ENCODE data around the gene SYNGR3. TPM values are rescaled to one million over a fixed set of nuclear protein-coding genes. Genes with fewer than 3 reads are reported as not detected.

Gene SYNGR3
- total RNA-seq, 1 experiment from 2014 or later, result 2.5 TPM

DNA sequence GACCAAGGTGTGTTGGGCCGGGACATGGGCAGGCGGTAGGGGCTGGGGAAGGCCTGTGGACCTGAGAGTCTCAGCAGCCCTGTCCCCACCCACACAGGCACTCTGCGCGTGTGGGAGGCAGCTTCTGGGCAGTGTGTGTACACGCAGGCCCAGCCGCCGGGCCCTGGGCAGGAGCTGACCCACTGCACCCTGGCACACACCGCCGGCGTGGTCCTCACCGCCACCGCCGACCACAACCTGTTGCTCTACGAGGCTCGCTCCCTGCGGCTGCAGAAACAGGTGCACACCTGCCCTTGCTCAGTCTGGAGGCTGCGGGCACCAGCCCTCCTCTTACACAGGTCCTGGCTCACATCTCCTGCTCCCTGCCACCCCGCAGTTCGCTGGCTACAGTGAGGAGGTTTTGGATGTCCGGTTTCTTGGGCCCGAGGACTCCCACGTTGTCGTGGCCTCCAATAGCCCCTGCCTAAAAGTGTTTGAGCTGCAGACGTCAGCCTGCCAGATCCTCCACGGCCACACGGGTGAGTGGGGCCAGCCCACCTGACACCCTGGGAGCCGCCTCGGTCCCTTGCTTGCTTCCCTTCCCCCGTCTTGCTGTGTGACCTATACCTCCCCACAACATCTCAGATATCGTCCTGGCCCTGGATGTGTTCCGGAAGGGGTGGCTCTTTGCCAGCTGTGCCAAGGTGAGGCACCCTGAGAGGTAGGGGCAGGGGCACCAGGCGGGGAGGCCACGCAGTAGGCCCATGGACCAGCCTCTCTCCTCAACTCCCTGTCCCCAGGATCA is 14.1 kb upstream of the SYNGR3 start:
- DNase-seq (ENCODE audit: low read depth), result no peak

DNA sequence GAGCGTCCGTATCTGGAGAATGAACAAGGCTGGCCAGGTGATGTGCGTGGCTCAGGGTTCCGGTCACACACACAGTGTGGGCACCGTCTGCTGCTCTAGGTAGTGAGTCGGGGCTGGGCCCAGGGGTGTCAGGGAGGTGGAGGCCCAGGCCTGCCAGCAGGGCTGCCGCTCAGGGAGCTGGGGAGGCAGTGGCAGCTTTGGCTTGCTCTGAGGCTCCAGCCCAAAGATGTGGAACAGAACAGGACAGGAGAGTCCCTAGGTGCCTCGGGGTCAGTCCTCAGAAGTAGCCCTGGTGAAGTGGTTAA is 13.6 kb upstream of the SYNGR3 start:
- DNase-seq (ENCODE audit: low read depth), result no peak

DNA sequence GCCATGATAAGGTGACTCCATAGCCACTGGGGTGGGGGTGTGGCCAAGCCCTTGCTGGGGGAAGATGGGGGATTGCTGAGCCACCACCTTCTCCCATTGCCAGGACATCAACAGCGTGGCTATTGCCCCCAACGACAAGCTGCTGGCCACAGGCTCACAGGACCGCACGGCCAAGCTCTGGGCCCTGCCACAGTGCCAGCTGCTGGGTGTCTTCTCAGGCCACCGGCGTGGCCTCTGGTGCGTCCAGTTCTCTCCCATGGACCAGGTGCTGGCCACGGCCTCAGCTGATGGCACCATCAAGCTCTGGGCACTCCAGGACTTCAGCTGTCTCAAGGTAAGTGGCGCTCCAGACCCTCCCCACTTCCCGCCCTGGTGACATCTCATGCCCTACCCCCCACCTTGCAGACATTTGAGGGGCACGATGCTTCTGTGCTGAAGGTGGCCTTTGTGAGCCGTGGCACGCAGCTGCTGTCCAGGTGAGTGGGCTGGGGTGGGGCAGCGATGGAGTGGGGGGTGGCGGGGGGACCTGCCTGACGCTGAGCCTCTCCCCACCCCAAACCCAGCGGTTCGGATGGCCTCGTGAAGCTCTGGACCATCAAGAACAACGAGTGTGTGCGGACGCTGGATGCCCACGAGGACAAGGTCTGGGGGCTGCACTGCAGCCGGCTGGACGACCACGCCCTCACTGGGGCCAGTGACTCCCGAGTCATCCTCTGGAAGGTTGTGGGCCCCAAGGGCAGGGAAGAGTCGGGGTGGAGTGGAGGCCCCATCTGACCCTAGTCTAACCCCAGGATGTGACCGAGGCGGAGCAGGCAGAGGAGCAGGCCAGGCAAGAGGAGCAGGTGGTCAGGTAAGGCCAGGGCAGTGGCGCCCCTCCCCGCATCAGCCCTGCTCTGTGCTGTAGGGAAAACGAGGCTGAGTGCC is 12.6 kb upstream of the SYNGR3 start:
- no peak for DNase-seq (ENCODE audit: low read depth)

- DNase-seq (ENCODE audit: low read depth), result no peak
These were observed 11.9 kb upstream of the SYNGR3 start for GRCh38 chr16:1977875-1978268.

DNA sequence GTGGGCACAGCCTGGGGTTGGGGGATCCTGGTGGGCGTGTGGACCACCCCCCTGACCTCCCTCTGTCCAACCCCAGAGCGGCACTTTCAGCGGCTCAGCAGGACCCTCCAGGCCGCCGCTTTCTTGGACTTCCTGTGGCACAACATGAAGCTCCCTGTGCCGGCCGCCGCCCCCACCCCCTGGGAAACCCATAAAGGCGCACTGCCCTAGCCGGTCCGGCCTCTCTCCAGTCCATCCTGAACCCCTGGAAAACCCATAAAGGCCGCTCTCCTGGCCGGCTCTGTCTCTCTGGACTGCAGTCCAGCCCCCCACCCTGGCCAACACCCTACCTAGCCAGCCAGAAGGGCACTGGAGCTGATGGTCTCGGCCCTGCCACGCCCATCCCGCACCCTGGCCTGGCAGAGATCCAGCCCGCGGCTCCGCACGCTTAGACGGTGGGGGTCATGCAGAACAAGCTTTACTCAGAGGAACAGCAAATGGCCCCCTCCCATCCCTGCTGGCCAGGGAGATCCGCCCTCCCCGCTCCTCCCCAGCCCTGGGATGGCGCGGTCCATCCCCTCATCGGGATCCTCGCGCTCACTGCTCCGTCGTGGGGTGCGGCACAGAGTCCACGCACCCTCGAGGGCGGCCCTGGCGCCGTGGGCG is 11.2 kb upstream of the SYNGR3 start:
- no peak for DNase-seq (ENCODE audit: low read depth)

DNA sequence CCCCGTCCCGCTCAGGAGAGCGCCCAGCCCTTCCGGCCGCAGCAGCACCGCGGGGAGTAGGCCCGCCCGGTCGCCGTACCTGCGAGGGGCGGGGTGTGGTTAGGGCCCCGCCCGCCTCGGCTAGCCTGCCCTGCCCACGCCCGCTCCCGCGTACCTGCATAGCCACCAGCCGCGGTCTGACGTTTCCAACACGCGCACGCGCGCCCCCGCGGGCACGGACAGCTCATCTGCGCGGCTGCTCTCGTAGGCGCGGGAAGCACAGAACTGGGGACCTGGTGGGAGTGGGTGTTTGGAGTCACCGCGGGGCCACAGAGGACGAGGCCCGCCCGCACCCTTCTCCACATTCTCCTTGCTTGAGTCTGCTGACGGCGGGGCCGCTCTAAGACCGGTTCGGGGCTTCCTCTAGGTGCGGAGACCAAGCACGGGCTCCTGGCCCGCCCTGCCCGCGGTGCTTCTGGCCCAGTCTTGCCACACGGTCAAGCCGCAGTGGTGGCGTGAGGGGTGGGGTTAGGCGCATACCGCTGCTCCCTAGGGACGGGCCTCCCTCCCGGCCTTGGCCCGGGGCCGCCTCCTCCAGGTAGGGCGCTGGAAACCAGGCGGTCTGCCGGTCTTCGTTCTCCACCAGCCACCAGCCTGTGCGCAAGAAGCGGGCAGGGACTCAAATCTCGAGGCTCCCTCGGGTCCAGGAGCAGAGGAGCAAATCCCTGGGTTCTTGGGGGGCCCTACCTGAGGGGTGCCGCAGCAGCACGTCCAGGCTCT is 10.3 kb upstream of the SYNGR3 start:
- no peak for DNase-seq (ENCODE audit: low read depth)

DNA sequence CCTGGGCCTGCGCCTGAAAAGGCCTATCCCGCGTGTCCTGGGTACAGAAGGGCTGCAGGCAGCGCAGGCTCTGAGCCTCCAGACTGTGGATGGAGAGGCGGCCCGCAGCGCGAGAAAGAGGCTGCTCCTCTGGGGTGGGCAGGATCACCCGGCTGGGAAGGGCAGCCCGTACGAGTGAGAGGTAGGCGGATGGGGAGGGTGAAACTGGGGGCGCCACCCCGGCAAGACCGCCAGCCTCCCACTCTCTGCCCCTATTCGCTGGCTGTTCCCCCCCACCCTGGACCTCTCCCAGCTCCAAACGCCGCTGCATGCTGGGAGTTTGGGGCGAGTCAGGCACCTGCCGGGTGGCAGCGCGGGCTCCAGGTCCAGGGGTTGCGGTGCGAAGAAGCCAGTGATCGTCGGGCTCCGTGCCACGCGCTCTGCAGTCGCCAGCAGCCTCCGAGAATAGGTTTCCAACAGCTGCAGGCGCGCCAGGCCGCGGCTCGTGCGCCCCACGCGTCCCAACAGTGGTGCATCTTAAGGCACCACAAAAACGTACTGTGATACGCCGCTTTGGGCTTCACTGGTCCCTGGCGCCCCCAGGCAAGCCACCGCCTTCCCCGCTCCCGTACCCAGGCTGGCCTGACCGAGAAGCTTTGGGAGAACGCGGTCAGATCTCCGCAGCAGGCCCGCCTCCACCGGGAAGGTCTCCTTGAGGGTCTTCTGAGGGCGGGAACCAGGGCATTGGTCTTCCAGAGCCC is 9.6 kb upstream of the SYNGR3 start:
- DNase-seq (ENCODE audit: low read depth), result no peak

GRCh38 chr16:1980770-1981087 is 9.0 kb upstream of the SYNGR3 start:
- no peak for DNase-seq (ENCODE audit: low read depth)

DNA sequence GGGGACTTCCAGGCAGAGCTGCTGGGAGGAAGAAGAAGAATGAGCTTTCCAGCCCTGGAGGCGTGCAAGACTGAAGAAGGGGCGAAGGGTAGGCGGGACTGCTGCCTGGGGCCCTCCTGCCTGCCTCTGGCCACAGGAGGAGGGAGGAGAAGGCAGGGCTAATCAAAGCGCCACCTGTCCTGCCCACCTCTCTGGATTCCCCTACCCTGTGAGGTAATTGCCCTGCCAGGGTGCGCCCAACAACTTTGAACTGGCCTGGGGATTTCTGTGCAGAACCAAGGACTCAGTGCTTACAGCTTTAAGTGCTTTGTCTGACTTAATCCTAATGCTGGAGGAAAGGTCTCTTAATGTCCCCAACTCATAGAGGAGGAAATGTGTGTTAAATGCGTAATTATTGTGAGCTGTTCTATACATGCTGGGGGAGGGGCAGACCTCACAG is 8.4 kb upstream of the SYNGR3 start, which contains the start of gene NOXO1:
Gene NOXO1 (minus strand): TSS at position 72 of the 439 bp plus-strand sequence. CDS start 290 bp downstream, outside the sequence.
- DNase-seq (ENCODE audit: low read depth), result no peak

DNA sequence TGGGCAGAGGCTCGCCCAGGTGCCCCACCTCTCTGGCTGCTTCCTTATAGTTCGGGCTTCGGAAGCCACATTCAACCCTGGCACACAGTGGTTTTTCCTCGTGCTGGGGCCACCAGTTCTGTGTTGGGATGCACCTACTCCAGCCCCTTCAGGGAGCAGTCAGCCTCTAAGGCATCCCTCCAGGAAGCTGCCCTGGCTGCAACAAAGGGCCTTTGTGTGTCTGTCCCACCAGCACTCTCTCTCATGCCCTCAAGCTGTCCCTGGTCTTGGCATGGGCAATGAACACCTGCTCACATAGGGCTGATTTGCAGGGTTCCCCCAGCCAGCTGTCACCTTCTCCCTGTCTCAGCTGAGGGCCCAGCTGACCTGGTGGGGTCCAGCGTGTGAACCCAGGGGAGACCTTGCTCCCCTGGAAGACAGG is 7.7 kb upstream of the SYNGR3 start:
- DNase-seq (ENCODE audit: low read depth), result peak; percentile 75

DNA sequence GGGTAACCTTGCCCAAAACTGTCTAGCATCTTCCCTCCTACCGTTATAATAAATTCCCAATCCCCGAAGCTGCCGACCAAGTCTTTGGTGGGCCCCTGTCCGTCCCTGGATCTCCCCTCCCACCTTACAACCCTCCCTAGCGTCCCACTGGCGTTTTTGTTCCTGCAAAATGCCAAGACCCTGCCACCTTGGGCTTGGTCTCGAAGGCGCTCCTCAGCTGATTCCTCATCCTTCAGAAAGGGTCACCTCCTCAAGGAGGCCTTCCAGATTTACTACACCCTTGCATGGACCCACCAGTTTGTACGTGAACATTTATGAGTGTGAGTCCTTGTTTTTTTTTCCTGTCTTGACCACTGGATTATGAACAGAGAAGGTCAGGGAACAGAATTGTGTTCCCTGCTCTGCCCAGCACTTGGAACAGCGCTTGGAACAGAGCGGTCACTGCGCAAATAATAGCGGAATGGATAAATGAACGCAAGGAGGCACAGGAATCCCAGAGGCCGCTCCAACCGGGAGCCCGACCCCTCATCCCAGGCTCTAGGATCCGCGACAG is 6.7 kb upstream of the SYNGR3 start:
- no peak for DNase-seq (ENCODE audit: low read depth)

DNA sequence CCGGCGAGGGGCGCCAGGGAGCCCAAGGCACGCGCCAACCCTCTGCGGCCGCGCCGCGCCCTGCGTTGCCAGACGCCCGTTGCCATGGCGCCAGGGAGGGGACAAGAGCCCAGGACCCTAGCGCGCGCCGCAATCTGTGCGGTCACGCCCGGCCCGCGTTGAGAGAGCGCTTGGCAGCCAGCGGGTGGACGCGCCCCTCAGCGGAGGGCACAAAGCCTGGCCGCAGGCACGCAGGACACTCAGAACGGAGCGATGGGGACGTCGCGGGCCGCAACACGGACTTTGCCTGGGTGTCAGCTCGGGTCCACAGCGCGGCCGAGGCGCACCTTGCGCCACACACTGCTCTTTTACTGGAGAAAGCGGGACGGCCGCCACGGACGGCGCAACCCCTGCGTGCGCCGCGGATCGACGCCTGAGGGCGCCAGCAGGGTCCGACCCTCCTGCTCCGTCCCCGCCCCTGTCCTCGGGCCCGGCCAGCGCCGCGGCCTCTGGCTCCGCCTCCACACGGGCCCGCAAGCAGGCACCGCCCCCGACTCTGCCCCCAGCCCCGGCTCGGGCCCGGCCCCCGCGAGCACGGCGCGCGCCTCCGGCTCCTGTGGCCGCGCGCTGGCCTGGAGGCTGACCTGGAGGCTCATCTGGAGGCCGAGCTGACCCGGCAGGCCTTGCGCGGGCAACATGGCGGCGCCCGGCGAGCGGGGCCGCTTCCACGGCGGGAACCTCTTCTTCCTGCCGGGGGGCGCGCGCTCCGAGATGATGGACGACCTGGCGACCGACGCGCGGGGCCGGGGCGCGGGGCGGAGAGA is 6.0 kb upstream of the SYNGR3 start, which contains the start of gene GFER:
Gene GFER (plus strand): TSS at position 650 of the 803 bp plus-strand sequence. CDS start 26 bp downstream, at position 676.
- peak; percentile 88 for DNase-seq (ENCODE audit: low read depth)

- DNase-seq (ENCODE audit: low read depth), result no peak
These were observed 5.2 kb upstream of the SYNGR3 start for GRCh38 chr16:1984347-1985225.

DNA sequence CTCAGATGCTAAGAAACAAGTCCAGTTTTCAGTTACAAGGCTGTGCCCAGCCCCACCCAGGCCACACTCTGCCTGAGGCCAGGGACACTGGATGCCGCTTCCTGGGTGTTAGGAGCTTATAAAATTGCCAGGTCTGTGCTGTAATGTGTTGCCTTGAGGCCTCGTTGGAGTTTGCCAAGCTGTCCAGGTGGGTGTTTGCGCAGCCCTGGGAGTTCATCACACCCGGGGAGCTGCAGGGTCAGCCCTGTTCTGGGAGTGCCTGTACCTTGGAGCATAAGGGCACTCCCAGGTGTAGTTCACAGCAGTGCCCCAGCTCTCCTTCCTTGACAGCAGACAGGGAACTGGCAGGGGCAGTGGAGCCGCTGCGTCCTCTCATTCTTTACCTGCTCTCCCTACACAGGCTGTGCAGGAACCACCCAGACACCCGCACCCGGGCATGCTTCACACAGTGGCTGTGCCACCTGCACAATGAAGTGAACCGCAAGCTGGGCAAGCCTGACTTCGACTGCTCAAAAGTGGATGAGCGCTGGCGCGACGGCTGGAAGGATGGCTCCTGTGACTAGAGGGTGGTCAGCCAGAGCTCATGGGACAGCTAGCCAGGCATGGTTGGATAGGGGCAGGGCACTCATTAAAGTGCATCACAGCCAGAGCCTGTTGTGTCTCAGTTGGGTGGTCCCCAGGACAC is 4.2 kb upstream of the SYNGR3 start:
- DNase-seq (ENCODE audit: low read depth), result no peak

- DNase-seq (ENCODE audit: low read depth), result no peak
These were observed 2.6 kb upstream of the SYNGR3 start for GRCh38 chr16:1987198-1987597.

- DNase-seq (ENCODE audit: low read depth), result no peak
These were observed 256 bp downstream of the SYNGR3 start for GRCh38 chr16:1990101-1990350.

GRCh38 chr16:1990351-1991134 is 773 bp downstream of the SYNGR3 start:
- DNase-seq (ENCODE audit: low read depth), result no peak

All from HT1080 (cell line).